Measurements from ENCODE around the gene BRD3.
"Not testable (repeated sequence)": the region's sequence is repeated elsewhere in the genome, so short reads cannot be mapped to it uniquely, and the experiment has no call there.

The BRD3 gene

DNA sequence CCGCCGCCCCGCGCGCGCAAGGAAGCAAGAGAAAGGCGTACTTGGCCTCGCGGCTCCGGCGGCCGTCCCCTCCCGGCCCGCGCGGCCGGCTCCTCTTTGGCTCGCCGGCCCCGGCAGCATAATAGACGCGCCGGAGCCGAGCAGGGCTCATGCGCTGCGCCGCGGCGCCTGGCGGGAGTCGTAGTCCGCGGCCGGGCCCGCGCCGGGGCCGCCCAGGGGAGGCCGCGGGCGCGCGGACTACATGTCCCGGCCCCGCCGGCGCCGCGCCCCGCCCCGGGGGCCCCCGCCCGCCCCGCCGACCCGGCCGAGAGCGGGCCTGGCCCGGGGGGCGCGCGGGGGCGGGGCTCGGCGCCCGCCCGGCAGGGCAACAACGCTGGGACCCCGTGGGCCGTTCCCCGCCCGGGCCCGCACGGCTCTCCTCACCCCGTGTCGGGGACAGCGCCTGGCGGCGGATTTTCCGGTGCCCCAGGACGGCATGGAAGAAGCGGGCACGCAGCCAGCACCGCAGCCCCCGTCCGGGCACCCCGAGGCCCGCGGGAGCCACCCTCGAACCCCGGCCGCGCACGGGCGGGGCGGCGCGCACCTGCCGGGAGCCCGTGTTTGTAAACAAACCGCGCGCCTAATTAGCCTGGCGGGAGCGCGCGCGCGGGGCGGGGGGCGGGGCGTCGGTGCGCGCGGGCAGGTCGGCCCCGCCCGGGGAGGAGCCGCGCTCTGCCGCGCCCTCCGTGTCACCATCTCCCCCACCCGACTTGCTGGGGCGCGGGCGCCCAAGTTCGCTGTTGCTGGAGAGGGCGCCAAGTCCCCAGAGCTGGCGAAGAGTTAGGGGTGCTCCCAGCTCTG, at the start of gene BRD3:
Gene BRD3, minus strand, starts transcription at position 123 of the 840 bp plus-strand sequence. CDS start 14,549 bp downstream, outside the sequence.
- DNase-seq, result peak; percentile 62

DNA sequence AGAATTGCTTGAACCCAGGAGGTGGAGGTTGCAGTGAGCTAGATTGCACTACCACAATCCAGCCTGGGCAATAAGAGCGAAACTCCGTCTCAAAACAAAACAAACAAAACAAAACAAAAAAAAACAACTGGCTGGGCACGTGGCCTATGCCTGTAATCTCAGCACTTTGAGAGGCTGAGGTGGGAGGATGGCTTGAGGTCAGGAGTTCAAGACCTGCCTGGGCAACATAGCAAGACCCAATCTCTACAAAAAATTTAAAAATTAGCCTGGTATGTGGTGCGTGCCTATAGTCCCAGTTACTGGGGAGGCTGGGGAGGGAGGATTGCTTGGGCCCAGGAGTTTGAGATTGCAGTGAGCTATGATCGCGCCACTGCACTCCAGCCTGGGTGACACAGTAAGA, 44.7 kb upstream of the BRD3 start:
- DNase-seq, result no peak

DNA sequence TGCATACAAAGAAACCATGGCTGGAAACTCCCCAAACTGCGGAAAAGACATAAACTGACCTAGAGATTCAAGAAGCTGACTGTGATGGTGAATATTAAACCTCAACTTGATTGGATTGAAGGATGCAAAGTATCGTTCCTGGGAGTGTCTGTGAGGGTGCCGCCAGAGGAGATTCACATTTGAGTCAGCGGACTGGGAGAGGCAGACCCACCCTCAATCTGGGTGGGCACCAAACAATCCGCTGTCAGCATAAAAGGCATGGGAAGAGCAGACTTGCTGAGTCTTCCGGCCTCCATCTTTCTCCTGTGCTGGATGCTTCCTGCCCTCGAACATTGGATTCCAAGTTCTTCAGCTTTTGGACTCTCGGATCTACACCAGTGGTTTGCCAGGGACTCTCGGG, 43.2 kb upstream of the BRD3 start:
- DNase-seq, result no peak

DNA sequence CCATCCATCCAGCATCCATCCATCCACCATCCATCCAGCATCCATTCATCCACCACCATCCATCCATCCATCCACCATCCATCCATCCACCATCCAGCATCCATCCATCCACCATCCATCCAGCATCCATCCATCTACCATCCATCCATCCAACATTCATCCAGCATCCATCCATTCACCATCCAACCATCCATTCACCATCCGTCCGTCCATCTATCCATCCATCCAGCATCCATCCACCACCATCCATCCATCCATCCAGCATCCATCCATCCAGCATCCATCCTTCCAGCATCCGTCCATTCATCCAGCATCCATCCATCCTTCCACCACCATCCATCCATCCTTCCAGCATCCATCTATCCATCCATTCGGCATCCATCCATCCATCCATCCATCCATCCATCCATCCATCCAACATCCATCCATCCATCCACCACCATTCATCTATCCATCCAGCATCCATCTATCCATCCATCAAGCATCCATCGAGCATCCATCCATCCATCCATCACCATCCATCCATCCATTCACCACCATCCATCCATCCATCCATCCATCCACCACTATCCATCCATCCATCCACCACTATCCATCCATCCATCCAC, 35.7 kb upstream of the BRD3 start:
- no peak for DNase-seq

DNA sequence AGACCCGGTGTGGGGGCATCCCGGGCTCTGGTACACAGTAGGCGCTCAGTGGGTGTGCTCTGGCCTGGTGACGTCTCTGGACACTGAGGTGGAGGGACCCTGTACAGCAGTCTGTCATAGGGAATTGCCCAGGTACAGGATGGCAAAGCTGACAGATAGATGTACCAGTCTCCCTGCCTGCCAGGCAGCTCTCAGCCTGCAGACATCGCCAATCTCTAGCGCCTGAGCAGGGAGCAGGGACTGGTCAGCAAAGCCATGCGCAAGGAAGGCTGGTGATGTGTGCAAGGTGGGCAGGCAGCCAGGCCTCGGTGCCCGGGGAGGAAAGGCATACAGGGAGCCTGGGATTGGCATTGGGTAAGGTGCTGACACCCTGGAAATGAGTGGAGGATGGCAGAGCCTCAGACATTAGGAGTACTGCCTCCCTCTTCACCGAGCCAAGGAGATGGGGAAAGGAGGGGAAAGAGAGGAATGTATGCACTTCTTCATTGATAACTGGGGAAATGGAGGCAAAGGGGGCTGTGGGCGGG, 33.9 kb upstream of the BRD3 start:
- DNase-seq, result no peak

DNA sequence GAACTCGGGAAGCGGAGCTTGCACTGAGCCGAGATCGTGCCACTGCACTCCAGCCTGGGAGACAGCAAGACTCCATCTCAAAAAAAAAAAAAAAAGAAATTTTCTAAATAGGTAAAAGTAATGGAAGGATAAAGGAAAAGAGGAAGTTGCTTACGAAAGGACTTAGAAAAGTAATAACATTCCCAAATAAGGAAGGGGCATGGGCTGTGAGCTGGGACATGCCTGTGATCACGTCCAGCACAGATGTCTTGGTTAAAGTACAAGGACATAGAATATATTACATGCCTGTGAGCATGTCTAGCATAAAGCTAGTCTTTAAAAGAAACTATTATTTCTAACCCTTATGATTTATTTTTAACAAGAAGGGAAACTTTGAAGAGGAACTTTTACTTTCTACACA, 33.3 kb upstream of the BRD3 start:
- DNase-seq, result not testable (repeated sequence)

DNA sequence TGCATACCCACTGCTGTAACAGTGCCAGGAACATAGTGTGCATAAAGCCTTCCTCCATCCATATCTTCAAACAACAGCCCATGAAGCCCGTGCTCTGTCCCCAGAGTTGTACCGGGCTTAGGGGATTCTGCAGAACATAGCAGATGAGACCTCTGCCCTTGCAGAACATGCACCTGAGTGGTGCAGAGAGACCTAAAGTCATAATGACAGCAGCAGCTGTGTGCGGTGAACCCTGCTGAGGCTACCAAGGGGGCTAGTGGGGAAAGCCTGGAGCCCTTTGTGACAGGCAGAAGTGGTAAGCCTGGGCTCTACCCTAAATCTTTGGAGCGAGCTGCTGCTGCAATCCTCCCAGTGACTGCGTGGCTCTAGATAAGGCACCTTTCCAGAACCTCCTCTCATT, 32.2 kb upstream of the BRD3 start:
- DNase-seq, result no peak

DNA sequence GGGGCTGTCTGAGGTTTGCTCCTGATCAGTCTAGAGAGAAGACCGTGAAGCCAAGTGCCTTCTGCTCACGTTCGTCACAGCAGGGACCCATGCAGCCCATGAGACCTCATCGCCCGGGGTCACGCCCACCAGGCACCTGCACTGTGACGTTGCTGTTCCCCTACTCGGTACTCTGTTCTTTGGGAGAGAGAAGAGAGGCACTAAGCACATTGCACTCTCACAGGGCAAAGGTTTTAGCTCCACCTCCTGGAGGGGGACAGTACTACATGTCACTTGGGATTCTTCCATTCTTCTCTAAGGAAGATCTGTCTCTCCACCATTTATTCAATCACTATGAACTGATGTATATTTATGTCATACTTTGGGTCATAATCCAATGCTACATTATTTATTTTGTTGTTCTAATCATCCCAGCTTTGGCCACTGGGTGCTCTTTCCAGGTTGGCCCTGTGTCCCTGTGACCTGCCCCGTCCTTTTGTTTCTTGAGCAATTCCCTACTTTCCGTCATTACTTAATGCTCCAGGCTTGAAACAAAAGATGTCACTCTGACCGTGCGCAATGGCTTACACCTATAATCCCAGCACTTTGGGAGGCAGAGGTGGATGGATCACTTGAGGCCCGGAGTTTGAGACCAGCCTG, 31.4 kb upstream of the BRD3 start:
- peak; percentile 10 for DNase-seq

DNA sequence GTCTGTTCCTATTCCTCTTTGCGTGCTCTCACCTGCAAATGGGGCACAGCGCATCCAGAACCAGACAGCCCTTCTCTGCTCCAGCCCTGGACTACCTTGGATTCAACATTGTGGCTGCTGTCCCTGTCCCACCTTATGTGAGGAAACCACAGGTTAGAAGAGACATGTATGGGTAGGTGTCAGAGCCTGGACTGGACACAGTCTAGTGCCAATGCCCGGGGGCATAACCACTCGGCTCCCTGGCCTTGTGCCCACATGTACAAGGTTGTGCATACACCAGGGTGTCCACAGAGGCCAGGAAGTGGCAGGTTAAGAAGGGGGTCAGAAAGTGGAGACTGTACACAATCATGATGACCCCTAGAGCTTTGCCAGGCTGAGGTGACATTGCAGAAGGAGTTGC, 22.1 kb upstream of the BRD3 start:
- DNase-seq, result no peak

DNA sequence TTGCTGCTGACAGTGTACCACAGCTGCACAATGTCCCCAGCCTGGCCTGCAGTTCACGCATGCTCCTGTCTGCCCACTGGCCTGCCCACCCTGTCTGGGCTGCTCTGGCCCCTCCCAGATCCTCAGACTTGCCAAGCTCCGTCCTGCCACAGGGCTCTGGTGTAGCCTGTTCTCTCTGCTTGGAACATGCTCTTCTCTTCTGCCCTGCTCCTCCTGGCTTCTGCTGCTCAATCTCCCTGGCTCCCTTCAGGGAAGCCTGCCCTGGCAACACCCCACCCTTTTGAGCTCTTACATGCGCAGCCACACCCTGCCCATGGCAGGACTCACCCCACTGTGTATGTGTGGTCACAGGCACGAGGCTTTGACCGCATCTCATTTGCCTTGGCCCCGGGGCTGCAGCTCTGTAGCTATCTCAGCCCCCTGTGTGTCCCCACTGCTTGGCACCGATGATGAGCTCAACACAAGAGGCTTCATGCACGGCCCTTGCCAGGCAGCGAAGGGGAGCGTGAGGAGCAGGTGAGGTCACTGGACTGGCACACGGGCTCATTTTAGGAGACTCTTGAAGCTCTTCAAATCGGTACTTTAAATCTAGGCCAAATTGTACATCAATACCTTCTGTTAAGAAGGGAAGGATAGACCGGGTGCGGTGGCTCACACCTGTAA, 20.4 kb upstream of the BRD3 start:
- DNase-seq, result no peak

DNA sequence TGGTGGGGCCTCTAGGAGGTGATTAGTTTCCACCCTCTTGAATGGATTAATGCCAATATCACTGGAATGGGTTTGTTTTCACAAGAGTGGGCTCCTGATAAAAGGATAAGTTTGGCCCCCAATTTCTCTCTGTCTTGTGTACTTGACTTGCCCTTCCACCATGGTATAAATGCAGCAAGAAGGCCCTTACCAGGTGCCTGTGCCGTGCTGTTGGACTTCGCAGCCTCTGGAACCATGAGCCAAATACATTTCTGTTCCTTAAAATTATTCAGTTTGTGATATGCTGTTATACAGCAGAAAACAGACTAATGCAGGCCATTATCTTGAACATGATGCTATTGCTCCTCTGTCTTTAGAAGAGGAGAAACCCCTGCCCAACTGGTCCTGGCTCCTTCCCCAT, 17.8 kb upstream of the BRD3 start:
- no peak for DNase-seq

DNA sequence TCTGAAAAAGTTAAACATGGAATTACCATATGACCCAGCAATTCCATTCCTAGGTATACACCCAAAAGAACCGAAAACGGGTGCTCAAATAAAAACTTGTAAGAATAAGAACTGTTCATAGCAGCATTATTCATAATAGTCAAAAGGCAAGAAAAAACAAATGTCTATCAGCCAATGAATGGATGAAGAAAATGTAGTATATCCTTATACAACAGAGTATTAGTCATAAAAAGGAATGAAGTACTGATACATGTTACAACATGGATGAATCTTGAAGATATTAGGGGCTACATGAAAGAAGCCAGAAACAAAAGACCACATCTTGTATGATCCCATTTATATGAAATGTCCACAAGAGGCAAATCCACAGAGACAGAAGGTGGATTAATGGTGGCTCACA, 15.6 kb upstream of the BRD3 start:
- DNase-seq, result no peak

DNA sequence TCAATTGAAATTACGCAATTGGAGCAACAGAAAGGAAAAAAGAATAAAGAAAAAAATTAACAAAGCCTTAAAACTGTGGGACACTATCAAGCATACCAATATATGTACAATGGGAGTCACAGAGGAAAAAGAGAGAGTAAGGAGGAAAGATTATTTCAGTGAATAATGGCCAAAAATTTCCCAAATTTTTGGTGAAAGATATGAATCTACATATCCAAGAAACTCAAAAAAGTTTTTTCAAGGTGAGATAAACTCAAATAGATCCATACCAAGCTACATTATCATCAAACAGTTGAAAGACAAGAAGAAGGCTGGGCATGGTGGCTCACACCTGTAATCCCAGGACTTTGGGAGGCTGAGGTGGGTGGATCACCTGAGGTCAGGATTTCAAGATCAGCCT, 8.8 kb upstream of the BRD3 start:
- no peak for DNase-seq

DNA sequence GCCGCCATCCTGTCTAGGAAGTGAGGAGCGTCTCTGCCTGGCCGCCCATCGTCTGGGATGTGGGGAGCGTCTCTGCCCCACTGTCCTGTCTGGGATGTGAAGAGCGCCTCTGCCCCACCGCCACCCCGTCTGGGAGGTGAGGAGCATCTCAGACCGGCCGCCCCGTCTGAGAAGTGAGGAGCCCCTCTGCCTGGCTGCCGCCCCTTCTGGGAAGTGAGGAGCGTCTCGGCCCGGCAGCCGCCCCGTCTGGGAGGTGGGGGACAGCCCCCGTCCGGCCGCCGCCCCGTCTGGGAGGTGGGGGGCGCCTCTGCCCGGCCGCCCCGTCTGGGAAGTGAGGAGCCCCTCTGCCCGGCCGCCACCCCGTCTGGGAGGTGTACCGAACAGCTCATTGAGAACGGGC, 7.9 kb upstream of the BRD3 start:
- not testable (repeated sequence) for DNase-seq

DNA sequence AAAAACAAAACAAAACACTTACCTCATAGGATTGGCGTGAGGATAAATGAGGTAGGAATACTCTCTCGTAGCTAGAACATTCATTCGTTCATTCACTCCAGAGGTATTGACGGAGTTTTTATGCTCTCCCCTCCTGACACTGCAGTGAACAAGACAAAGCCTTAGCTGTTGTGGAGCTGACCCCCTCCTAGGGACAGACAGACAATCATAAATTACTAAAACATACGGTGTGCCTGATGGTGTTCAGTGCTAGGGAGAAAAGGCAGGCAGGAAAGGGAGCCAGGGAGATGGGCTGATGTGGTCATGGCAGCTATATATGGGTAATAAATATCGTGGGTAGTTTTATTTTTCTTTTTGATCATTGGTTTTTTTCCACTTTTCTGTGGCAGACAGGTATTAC, 5.7 kb upstream of the BRD3 start:
- no peak for DNase-seq

DNA sequence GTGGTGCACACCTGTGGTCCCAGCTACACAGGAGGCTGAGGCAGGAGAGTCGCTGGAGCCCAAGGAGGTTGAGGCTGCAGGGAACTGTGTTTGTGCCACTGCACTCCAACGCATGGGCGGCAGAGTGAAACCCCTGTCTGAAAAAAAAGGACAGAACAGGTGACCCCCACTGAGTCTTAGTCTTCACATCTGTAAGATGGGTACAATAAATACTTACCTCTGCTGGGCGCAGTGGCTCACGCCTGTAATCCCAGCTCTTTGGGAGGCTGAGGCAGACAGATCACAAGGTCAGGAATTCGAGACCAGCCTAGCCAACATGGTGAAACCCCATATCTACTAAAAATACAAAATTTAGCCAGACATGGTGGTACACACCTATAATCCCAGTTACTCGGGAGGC, 4.9 kb upstream of the BRD3 start:
- not testable (repeated sequence) for DNase-seq

DNA sequence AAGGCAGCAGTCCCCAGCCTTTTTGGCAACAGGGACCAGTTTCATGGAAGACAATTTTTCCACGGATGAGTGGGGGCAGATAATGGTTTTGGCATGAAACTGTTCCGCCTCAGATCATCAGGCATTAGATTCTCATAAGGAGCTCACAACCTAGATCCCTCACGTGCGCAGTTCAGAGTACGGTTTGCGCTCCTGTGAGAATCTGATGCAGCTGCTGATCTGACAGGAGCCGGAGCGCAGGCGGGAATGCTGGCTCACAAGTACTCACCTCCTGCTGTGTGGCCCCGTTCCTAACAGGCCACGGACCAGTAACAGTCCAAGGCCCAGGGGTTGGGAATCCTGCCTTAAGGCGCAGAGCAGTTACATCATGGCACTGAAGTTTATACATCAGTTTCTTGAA, 3.3 kb upstream of the BRD3 start:
- DNase-seq, result no peak

DNA sequence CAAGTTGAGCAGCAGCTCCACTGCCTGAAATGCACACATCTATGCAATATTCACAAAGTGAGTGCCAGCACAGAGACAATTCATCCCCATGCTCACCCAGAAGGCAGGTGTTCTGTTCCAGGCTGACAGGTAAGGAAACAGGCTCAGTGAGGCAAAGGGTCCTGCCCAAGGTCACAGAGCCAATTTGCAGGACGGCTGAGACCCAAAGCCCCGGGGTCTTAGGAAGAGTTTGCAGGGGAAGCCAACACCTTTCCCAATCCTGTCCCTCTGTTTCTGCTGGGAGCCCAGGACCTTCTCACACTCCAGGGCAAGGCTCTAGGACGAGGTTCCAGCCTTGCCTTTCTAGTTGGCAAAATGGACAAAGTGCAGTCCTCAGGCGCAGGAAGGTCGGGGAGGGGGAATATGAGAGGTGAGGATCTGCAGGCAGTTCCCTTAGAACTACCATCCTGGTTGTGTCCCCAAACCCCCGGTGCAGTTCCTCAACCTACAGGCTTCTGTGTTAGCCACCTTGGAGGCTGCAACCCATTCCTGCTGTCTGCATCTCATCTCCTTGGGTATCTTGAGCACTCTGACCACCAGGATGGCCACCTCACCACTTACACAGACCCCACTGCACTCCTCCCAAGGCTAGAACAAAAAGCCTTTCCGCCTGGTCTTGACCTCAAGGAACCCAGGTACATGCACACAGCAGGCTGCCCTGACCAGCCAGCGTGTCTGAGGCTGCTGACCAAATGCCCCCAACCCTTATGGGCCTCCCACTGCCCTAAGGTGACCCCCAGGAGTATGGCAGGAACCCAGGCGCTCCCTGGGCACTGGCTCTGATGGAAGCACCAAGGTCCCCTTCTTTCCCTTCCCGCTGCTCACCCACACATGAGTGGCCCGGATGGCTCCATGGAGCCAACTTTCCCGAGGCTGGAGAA, 1.9 kb upstream of the BRD3 start:
- no peak for DNase-seq

DNA sequence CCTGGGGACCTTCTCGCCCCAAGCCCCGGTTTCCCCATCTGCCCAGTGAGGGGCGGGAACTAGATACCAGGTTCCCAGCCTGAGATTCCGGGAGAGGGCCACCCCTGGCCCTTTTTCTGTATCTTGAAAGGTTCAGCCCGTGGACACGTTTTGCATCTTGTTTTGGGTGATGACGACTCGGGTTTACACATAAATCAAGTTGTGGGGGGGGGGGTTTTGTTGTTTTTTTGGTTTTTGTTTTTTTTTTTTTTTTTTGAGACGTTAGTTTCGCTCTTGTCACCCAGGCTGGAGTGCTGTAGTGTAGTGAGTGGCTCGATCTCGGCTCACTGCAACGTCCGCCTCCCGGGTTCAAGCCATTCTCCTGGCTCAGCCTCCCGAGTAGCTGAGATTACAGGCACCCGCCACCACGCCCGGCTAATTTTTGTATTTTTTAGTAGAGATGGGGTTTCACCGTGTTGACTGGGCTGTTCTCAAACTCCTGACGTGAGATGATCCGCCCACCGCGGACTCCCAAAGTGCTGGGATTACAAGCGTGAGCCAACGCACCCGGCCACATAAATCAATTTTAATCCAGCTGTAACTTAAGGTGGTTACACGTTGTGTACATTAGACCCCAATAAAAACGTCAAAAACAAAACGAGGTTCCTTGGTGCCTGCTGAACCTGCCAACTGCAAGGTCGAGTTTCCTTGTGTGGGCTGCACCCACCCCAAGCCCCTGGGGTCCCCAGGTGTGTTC, 1.1 kb upstream of the BRD3 start:
- no peak for DNase-seq

DNA sequence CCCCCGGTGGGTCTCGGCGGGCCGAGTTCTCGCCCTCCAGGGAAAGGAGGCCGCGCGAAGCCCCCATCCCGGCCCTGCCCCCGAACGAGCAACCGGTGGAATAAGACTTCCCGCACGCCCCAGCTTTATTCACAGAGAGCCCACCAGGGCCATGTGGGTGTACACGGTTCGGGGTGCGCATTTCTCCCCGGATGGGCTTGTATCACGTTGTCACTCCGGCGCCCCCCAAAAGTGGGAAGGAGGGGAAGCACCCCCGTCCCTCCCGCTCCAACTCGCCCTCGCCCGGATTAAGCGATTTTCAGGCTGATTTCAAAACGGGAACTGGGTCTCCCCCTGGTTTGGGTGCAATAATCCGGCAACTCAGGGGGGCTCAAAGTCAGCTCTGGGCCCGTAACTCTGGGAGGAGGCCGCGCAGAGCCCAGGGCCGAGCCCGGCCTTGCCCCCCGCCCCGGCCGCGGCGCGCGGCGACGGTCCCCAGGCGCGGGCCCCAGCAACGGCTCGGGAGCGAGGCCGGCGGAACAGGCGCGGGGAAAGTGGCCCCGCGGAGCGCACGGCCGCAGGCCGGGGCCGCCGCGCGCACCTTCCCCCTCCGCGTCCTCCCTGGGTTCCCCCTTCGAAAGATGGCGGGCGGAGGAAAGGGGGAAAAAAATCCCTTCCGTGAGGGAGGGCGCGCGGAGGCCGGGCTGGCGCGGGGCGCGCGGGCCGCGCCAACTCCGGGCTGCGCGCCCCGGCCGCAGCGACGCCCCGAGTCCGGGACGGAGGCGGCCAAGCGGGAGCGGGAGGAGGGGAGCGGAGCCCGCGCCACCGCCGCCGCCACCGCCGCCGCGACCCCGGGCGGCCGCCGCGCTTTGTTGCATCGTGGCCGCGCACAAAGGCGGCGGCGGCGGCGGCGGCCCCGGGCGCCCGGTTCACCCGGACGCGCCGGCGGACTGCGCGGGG, 644 bp downstream of the BRD3 start:
- DNase-seq, result no peak
